GM21360 (cell line): Measurements from ENCODE around the gene DOCK8.
"Not testable (repeated sequence)": the region's sequence is repeated elsewhere in the genome, so short reads cannot be mapped to it uniquely, and the experiment has no call there.

Source experiments
- ATAC-seq: cut with Tn5 transposase; IDR thresholded peaks from one replicate; pipeline ENCODE4 v1.9.1; 2021; ENCODE audit warnings: mild to moderate bottlenecking, moderate library complexity; ENCODE audit not compliant: unreplicated experiment

The DOCK8 gene

GRCh38 chr9:214648-215493 lies at the start of gene DOCK8:
TSS of gene DOCK8 (plus strand) at chr9:214865. CDS start at chr9:214977, 112 bp downstream.
- peak; percentile 75 for ATAC-seq

GRCh38 chr9:169757-170156 lies 44.9 kb upstream of the DOCK8 start:
- not testable (repeated sequence) for ATAC-seq

GRCh38 chr9:178140-178825 lies 36.4 kb upstream of the DOCK8 start:
- ATAC-seq: not testable (repeated sequence)

GRCh38 chr9:178970-179383 lies 35.7 kb upstream of the DOCK8 start, which contains the start of gene ZNG1A:
TSS of gene ZNG1A (minus strand) at chr9:179056. CDS start at chr9:178969, 87 bp downstream.
- ATAC-seq: not testable (repeated sequence)

- ATAC-seq: not testable (repeated sequence)
These were observed 15.1 kb upstream of the DOCK8 start for GRCh38 chr9:199601-200000.

- ATAC-seq: no peak
These were observed 8.2 kb upstream of the DOCK8 start for GRCh38 chr9:206481-206880.

- no peak for ATAC-seq
These were observed 5.4 kb upstream of the DOCK8 start for GRCh38 chr9:209143-209758.

GRCh38 chr9:211036-211435 lies 3.6 kb upstream of the DOCK8 start:
- ATAC-seq: no peak

- ATAC-seq: no peak
These were observed 3.1 kb upstream of the DOCK8 start for GRCh38 chr9:211557-211956.

GRCh38 chr9:212297-212696 lies 2.4 kb upstream of the DOCK8 start:
- no peak for ATAC-seq

- ATAC-seq: not testable (repeated sequence)
These were observed 764 bp upstream of the DOCK8 start for GRCh38 chr9:213901-214300.

GRCh38 chr9:214351-214647 lies 366 bp upstream of the DOCK8 start:
- no peak for ATAC-seq

- no peak for ATAC-seq
These were observed 1.0 kb downstream of the DOCK8 start for GRCh38 chr9:215631-216155.

GRCh38 chr9:216866-217265 lies 2.2 kb downstream of the DOCK8 start:
- no peak for ATAC-seq

GRCh38 chr9:217950-218349 lies 3.3 kb downstream of the DOCK8 start:
- ATAC-seq: no peak

GRCh38 chr9:219036-219435 lies 4.4 kb downstream of the DOCK8 start:
- ATAC-seq: not testable (repeated sequence)

- no peak for ATAC-seq
These were observed 5.2 kb downstream of the DOCK8 start for GRCh38 chr9:219670-220365.

GRCh38 chr9:221989-222776 lies 7.5 kb downstream of the DOCK8 start:
- ATAC-seq: no peak

- no peak for ATAC-seq
These were observed 8.5 kb downstream of the DOCK8 start for GRCh38 chr9:223152-223551.

- ATAC-seq: no peak
These were observed 9.4 kb downstream of the DOCK8 start for GRCh38 chr9:224026-224425.
